ENCODE data around the gene PSAPL1. TPM values are rescaled to one million over a fixed set of nuclear protein-coding genes. Genes with fewer than 3 reads are reported as not detected.

Gene PSAPL1
- total RNA-seq, 1 donor from 2014 or later, result not detected

GRCh38 chr4:7421356-7422150, 13.2 kb downstream of the PSAPL1 start:
- FAIRE-seq (no peak), DNase-seq (ENCODE audit: low read depth) (no peak)
- no peaks in the 10 kb centered on the region for H3K4me1 Mint-ChIP-seq (ENCODE audit: low read depth, unreplicated experiment)

GRCh38 chr4:7420661-7421040, 14.1 kb downstream of the PSAPL1 start:
- H3K4me3 ChIP-seq (ENCODE audit: insufficient read depth, low read depth, low read length), result no peak overlapping the region
- H3K36me3 ChIP-seq (ENCODE audit: insufficient read depth, low read length), result no peaks in the 10 kb centered on the region
- Mint-ChIP-seq H3K27me3 (ENCODE audit: low read depth, unreplicated experiment) (peaks cover 50% of the 10 kb centered on the region), H3K4me3 (ENCODE audit: unreplicated experiment) (no peak overlapping the region), H3K36me3 (ENCODE audit: low read depth, unreplicated experiment) (peaks cover 12% of the 10 kb centered on the region), H3K4me1 (ENCODE audit: low read depth, unreplicated experiment) (no peaks in the 10 kb centered on the region), H3K9me3 (ENCODE audit: unreplicated experiment) (peaks cover 4% of the 10 kb centered on the region), H3K27ac (ENCODE audit: unreplicated experiment) (no peak overlapping the region)
- peaks cover 46% of the 10 kb centered on the region for H4K20me1 ChIP-seq (ENCODE audit: insufficient read depth, low read length)
- no peaks in the 10 kb centered on the region for H3K27me3 ChIP-seq (ENCODE audit: insufficient read depth, low read length)
- no peak overlapping the region for H3K9ac ChIP-seq (ENCODE audit: low read length)
- no peak overlapping the region for H3K4me2 ChIP-seq (ENCODE audit: low read length)
- TF ChIP-seq EZH2 (IDR thresholded peaks at IDR 0.05; ENCODE audit: insufficient read depth, low read length) (no peak), CTCF (IDR thresholded peaks at IDR 0.05; ENCODE audit: insufficient read depth, low read depth, low read length) (no peak)
- no peak overlapping the region for H2AFZ ChIP-seq (ENCODE audit: low read depth, low read length)
- H3K79me2 ChIP-seq (ENCODE audit: insufficient read depth, low read length), result no peaks in the 10 kb centered on the region
- H3K9me3 ChIP-seq (ENCODE audit: insufficient read depth, low read depth, low read length), result no peaks in the 10 kb centered on the region
- no peak overlapping the region for H3K27ac ChIP-seq (ENCODE audit: low read depth, low read length)
- DNase-seq (ENCODE audit: low read depth), result no peak
- no peaks in the 10 kb centered on the region for H3K4me1 ChIP-seq (ENCODE audit: insufficient read depth, low read length)
- no peak for FAIRE-seq

More at GRCh38 chr4:7421356-7422150, 13.2 kb downstream of the PSAPL1 start:
- Histone ChIP-seq H3K4me1 (ENCODE audit: insufficient read depth, low read length) (no peaks in the 10 kb centered on the region), H3K27ac (ENCODE audit: low read depth, low read length) (no peak overlapping the region), H3K4me3 (ENCODE audit: insufficient read depth, low read depth, low read length) (no peak overlapping the region), H3K9me3 (ENCODE audit: insufficient read depth, low read depth, low read length) (no peaks in the 10 kb centered on the region), H4K20me1 (ENCODE audit: insufficient read depth, low read length) (peaks cover 43% of the 10 kb centered on the region), H3K36me3 (ENCODE audit: insufficient read depth, low read length) (no peaks in the 10 kb centered on the region), H2AFZ (ENCODE audit: low read depth, low read length) (no peak overlapping the region), H3K79me2 (ENCODE audit: insufficient read depth, low read length) (no peaks in the 10 kb centered on the region), H3K4me2 (ENCODE audit: low read length) (no peak overlapping the region), H3K9ac (ENCODE audit: low read length) (no peak overlapping the region), H3K27me3 (ENCODE audit: insufficient read depth, low read length) (no peaks in the 10 kb centered on the region)
- Mint-ChIP-seq H3K27ac (ENCODE audit: unreplicated experiment) (no peak overlapping the region), H3K9me3 (ENCODE audit: unreplicated experiment) (peaks cover 4% of the 10 kb centered on the region), H3K4me3 (ENCODE audit: unreplicated experiment) (no peak overlapping the region), H3K36me3 (ENCODE audit: low read depth, unreplicated experiment) (peaks cover 12% of the 10 kb centered on the region), H3K27me3 (ENCODE audit: low read depth, unreplicated experiment) (peaks cover 43% of the 10 kb centered on the region)
- no peak for TF ChIP-seq EZH2 (IDR thresholded peaks at IDR 0.05; ENCODE audit: insufficient read depth, low read length)
- TF ChIP-seq CTCF (IDR thresholded peaks at IDR 0.05; ENCODE audit: insufficient read depth, low read depth, low read length), result no peak

All from astrocyte (in vitro differentiated cells and primary cell).